Vagina (tissue), 2 donors: Measurements from ENCODE around the gene RSU1. TPM values are rescaled to one million over a fixed set of nuclear protein-coding genes. Genes with fewer than 3 reads are reported as not detected.
A peak's percentile ranks its signal among the peaks of the same experiment; 100 is the strongest.

Source experiments
- DNase-seq, 2 donors: peaks; one replicate each; pipeline ENCODE4 v3.0.0-alpha.2; 2017; ENCODE audit errors: extremely low spot score in 2 of 2
- H3K27ac ChIP-seq: fragments of 200-600 bp; sonication (generic); one replicate; pipeline ENCODE4 v1.5.1; 2019
- H3K27me3 ChIP-seq: fragments of 200-600 bp; sonication (generic); one replicate; pipeline ENCODE4 v1.5.1; 2019
- H3K36me3 ChIP-seq, 2 donors: fragments of 200-600 bp; sonication (generic); one replicate each; pipeline ENCODE4 v1.5.1; 2017 to 2019
- H3K4me1 ChIP-seq: fragments of 200-600 bp; sonication (generic); one replicate; pipeline ENCODE4 v1.5.1; 2019
- H3K4me3 ChIP-seq, 2 donors: fragments of 200-600 bp; sonication (generic); 1 replicate in 1 of 2; 2 replicates in 1 of 2; pipeline ENCODE4 v1.5.1; 2016 to 2019
- H3K9me3 ChIP-seq: fragments of 200-600 bp; sonication (generic); one replicate; pipeline ENCODE4 v1.5.1; 2019
- CTCF ChIP-seq, 3 experiments: fragments of 450-650 bp in 2 of 3; fragments of 200-600 bp in 1 of 3; sonication (generic) in 1 of 3; IDR thresholded peaks; one replicate each; pipeline ENCODE4 v1.5.1; 2017 to 2019; ENCODE audit warnings: antibody characterized with exemption in 3 of 3, mild to moderate bottlenecking in 2 of 3, moderate library complexity in 2 of 3
- POLR2A ChIP-seq, 2 donors: fragments of 450-650 bp; IDR thresholded peaks; one replicate each; pipeline ENCODE4 v1.6.1; 2017; ENCODE audit warnings: antibody characterized with exemption in 2 of 2, mild to moderate bottlenecking in 2 of 2, moderate library complexity in 2 of 2
- POLR2AphosphoS5 ChIP-seq, 2 donors: sonication (generic); formaldehyde crosslinking; IDR thresholded peaks; one replicate each; pipeline ENCODE4 v1.9.0; 2017; ENCODE audit warnings: antibody characterized with exemption in 2 of 2, mild to moderate bottlenecking in 2 of 2, low read depth in 1 of 2; ENCODE audit not compliant: insufficient read depth in 1 of 2
- intact Hi-C: fragments of 100-400 bp; cut with DNase I; formaldehyde crosslinking; loops from one replicate; pipeline ENCODE4 v1.15.1; 2023
- total RNA-seq: library from RNA; depleted of rRNA; stranded (reverse); fragments of >200 nt; gene quantifications from one replicate; pipeline ENCODE4 v1.2.3, GENCODE V29; 2016

RSU1 gene
- total RNA-seq, 1 donor from 2014 or later, result 50.3 TPM

GRCh38 chr10:16777473-16778370 lies 39.5 kb downstream of the RSU1 start:
- TF ChIP-seq CTCF (IDR thresholded peaks at IDR 0.05) (peak in 2 of 3 experiments; percentile 61 to 79), POLR2AphosphoS5 (IDR thresholded peaks at IDR 0.05; ENCODE audit: insufficient read depth in 1 of 2, low read depth in 1 of 2) (peak in 1 of 2 donors; percentile 69), POLR2A (IDR thresholded peaks at IDR 0.05) (no peak)
- H3K27ac ChIP-seq, result peak overlapping the region; percentile 30
- no peak overlapping the region for H3K4me3 ChIP-seq
- no peaks in the 10 kb centered on the region for H3K9me3 ChIP-seq
- DNase-seq, result no peak
- H3K4me1 ChIP-seq, result peaks cover 23% of the 10 kb centered on the region
- intact Hi-C loops, result no loop called here
- H3K36me3 ChIP-seq, result no peaks in the 10 kb centered on the region
- H3K27me3 ChIP-seq, result no peaks in the 10 kb centered on the region

DNA sequence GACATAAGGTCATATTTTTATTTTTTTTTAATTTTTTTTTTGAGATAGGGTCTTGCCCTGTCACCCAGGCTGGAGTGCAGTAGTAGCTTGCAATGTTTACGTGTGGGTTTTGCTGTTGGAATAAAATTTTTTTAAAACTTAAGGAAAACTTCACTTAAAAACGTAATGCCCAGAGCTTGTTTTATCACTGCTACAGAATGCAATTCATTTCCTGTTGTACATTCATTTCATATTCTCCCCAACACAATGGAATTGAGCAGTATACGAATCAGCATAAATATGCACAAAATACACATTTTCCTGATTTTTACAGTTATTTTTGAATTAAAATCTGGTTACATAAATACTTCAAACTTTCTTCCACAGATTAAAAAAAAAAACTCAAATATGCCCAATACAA lies 40.3 kb downstream of the RSU1 start:
- no peak for TF ChIP-seq POLR2A (IDR thresholded peaks at IDR 0.05)
- no peak for DNase-seq
- Histone ChIP-seq H3K27me3 (no peaks in the 10 kb centered on the region), H3K4me3 (no peak overlapping the region), H3K36me3 (no peaks in the 10 kb centered on the region), H3K27ac (no peak overlapping the region), H3K4me1 (peaks cover 23% of the 10 kb centered on the region), H3K9me3 (no peaks in the 10 kb centered on the region)
- intact Hi-C loops, result no loop called here

DNA sequence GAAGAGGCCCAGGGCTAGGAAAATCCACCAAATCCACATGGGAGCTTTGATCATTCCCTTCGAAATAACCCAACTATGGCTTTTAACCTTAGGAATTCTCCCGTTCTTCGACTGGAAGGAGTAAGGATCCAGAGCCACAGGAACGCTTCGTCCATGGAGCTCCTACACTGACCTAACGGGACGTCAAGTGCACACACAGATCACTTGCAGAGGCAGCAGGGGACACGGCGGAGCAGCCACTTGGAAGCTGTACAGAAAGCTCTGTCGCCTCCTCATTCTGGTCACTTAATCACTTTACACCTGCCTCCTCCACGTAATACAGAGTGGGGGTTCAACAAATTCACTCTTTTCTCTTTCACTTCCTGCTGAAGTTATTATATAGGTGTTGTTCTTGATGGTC lies 43.9 kb downstream of the RSU1 start:
- DNase-seq, result no peak
- peaks cover 5% of the 10 kb centered on the region for H3K4me1 ChIP-seq
- intact Hi-C loops, result no loop called here
- TF ChIP-seq POLR2A (IDR thresholded peaks at IDR 0.05), result no peak
- no peak for TF ChIP-seq CTCF (IDR thresholded peaks at IDR 0.05)
- no peak for TF ChIP-seq POLR2AphosphoS5 (IDR thresholded peaks at IDR 0.05; ENCODE audit: insufficient read depth in 1 of 2, low read depth in 1 of 2)
- no peaks in the 10 kb centered on the region for H3K36me3 ChIP-seq
- no peaks in the 10 kb centered on the region for H3K27me3 ChIP-seq
- H3K27ac ChIP-seq, result no peak overlapping the region
- H3K9me3 ChIP-seq, result no peaks in the 10 kb centered on the region
- no peak overlapping the region for H3K4me3 ChIP-seq

DNA sequence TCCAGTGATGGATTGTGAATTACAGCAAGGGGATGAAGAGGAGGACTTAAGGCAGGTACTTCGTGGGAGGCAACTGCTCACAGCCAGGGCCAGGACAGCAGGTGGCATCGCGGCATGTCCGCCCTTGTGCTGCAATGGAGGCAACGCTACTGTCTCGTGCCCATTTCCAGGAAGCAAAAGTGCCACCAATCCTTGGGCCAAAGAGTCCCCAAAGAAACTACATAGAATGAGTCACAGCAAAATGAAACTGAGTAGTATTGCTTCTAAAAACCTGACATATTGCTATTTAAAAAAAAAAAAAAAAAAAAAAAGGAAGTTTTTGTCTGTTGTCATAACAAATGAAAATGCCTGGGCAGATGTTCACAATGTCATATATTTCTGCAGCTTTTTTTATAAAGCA lies 46.6 kb downstream of the RSU1 start:
- no peak for DNase-seq
- H3K27me3 ChIP-seq, result no peaks in the 10 kb centered on the region
- no peak overlapping the region for H3K27ac ChIP-seq
- H3K36me3 ChIP-seq, result no peaks in the 10 kb centered on the region
- TF ChIP-seq POLR2A (IDR thresholded peaks at IDR 0.05), result no peak
- TF ChIP-seq CTCF (IDR thresholded peaks at IDR 0.05), result no peak
- no peak for TF ChIP-seq POLR2AphosphoS5 (IDR thresholded peaks at IDR 0.05; ENCODE audit: insufficient read depth in 1 of 2, low read depth in 1 of 2)
- H3K4me3 ChIP-seq, result no peak overlapping the region
- H3K4me1 ChIP-seq, result no peaks in the 10 kb centered on the region
- intact Hi-C loops, result no loop called here
- no peaks in the 10 kb centered on the region for H3K9me3 ChIP-seq

DNA sequence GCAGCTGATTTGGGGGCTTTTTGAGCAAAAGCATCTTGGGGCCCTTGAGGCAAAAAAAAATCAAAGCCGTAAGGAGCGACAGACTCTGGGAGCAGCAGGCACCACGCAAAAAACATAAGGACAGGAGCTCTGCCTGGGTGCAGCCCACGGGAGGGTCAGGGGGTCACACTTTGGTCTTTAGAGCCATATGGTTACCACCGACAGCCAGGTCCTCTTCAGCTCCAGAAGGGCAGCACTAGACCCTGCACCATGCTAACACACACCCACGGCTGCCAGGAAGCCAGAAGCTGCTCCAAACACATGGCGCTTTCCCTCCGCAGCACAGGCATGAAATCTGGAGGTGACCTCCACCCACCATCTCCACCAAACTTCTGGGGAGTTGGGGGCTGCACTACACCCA lies 47.1 kb downstream of the RSU1 start:
- intact Hi-C loops, result no loop called here
- Histone ChIP-seq H3K36me3 (no peaks in the 10 kb centered on the region), H3K27ac (no peak overlapping the region), H3K27me3 (no peaks in the 10 kb centered on the region), H3K4me3 (no peak overlapping the region), H3K4me1 (no peaks in the 10 kb centered on the region), H3K9me3 (no peaks in the 10 kb centered on the region)
- TF ChIP-seq POLR2A (IDR thresholded peaks at IDR 0.05), result no peak
- no peak for TF ChIP-seq CTCF (IDR thresholded peaks at IDR 0.05)
- no peak for TF ChIP-seq POLR2AphosphoS5 (IDR thresholded peaks at IDR 0.05; ENCODE audit: insufficient read depth in 1 of 2, low read depth in 1 of 2)
- no peak for DNase-seq
